Measurements from ENCODE around the gene ACSL1. TPM values are rescaled to one million over a fixed set of nuclear protein-coding genes. Genes with fewer than 3 reads are reported as not detected.
A peak's percentile ranks its signal among the peaks of the same experiment; 100 is the strongest.

The ACSL1 gene
- polyA plus RNA-seq, 1 donor (not counting 4 experiments of a cell fraction or from before 2014, with no cell fraction given) = 60.6 TPM

- H3K79me2 ChIP-seq (ENCODE audit: control insufficient read depth, insufficient read depth, low read length) = peaks cover 10% of the 10 kb centered on the region
- no peak overlapping the region for H3K4me2 ChIP-seq (ENCODE audit: control insufficient read depth, extremely low read depth, insufficient read depth, low read depth, low read length)
- no peaks in the 10 kb centered on the region for H3K36me3 ChIP-seq (ENCODE audit: control insufficient read depth in 2 of 2, extremely low read depth in 1 of 2, insufficient read depth in 2 of 2, low read length in 2 of 2)
- FAIRE-seq = no peak
- TF ChIP-seq EZH2 (IDR thresholded peaks at IDR 0.05; ENCODE audit: low read length) (no peak), CTCF (optimal IDR thresholded peaks at IDR 0.05 in 1 of 3, IDR thresholded peaks at IDR 0.05 in 1 of 3, conservative IDR thresholded peaks at IDR 0.05 in 1 of 3; ENCODE audit: extremely low read depth in 1 of 3, insufficient read depth in 2 of 3, low read length in 3 of 3) (no peak)
- H3K9me3 ChIP-seq (ENCODE audit: control insufficient read depth, low read depth, low read length) = no peaks in the 10 kb centered on the region
- H3K27me3 ChIP-seq (ENCODE audit: control insufficient read depth, extremely low read depth, insufficient read depth, low read length) = no peaks in the 10 kb centered on the region
- H3K9me1 ChIP-seq (ENCODE audit: control insufficient read depth, extremely low read depth, insufficient read depth, low read length) = no peaks in the 10 kb centered on the region
- no peaks in the 10 kb centered on the region for H4K20me1 ChIP-seq (ENCODE audit: control insufficient read depth, extremely low read depth, insufficient read depth, low read length)
- H3K9ac ChIP-seq (ENCODE audit: control insufficient read depth, extremely low read depth, insufficient read depth, low read length) = no peak overlapping the region
- H2AFZ ChIP-seq (ENCODE audit: control insufficient read depth, low read length) = no peak overlapping the region
- DNase-seq (ENCODE audit: low read depth, low spot score) = no peak
- H3K4me1 ChIP-seq (ENCODE audit: control insufficient read depth, extremely low read depth, insufficient read depth, low read length) = peaks cover 61% of the 10 kb centered on the region
- dilution Hi-C loops (cut with MboI; ENCODE audit: extremely low pct_ligation_motif_present, low sequenced_read_pairs) = no loop called here
- H3K27ac ChIP-seq (ENCODE audit: control insufficient read depth, insufficient read depth, low read length) = no peak overlapping the region
- H3K4me3 ChIP-seq (ENCODE audit: control insufficient read depth in 2 of 3, extremely low read depth in 1 of 3, insufficient read depth in 2 of 3, low read depth in 1 of 3, low read length in 3 of 3) = no peak overlapping the region
Measured at GRCh38 chr4:184810720-184811119, 15.0 kb downstream of the ACSL1 start.

- peaks cover 61% of the 10 kb centered on the region for H3K4me1 ChIP-seq (ENCODE audit: control insufficient read depth, extremely low read depth, insufficient read depth, low read length)
- no peak overlapping the region for H3K9ac ChIP-seq (ENCODE audit: control insufficient read depth, extremely low read depth, insufficient read depth, low read length)
- H4K20me1 ChIP-seq (ENCODE audit: control insufficient read depth, extremely low read depth, insufficient read depth, low read length) = no peaks in the 10 kb centered on the region
- H3K4me2 ChIP-seq (ENCODE audit: control insufficient read depth, extremely low read depth, insufficient read depth, low read depth, low read length) = peak overlapping the region; percentile 6
- TF ChIP-seq CTCF (optimal IDR thresholded peaks at IDR 0.05 in 1 of 3, IDR thresholded peaks at IDR 0.05 in 1 of 3, conservative IDR thresholded peaks at IDR 0.05 in 1 of 3; ENCODE audit: extremely low read depth in 1 of 3, insufficient read depth in 2 of 3, low read length in 3 of 3) (no peak), EZH2 (IDR thresholded peaks at IDR 0.05; ENCODE audit: low read length) (no peak)
- dilution Hi-C loops (cut with MboI; ENCODE audit: extremely low pct_ligation_motif_present, low sequenced_read_pairs) = no loop called here
- H3K36me3 ChIP-seq (ENCODE audit: control insufficient read depth in 2 of 2, extremely low read depth in 1 of 2, insufficient read depth in 2 of 2, low read length in 2 of 2) = no peaks in the 10 kb centered on the region
- no peaks in the 10 kb centered on the region for H3K9me1 ChIP-seq (ENCODE audit: control insufficient read depth, extremely low read depth, insufficient read depth, low read length)
- H3K9me3 ChIP-seq (ENCODE audit: control insufficient read depth, low read depth, low read length) = no peaks in the 10 kb centered on the region
- no peak overlapping the region for H3K4me3 ChIP-seq (ENCODE audit: control insufficient read depth in 2 of 3, extremely low read depth in 1 of 3, insufficient read depth in 2 of 3, low read depth in 1 of 3, low read length in 3 of 3)
- H3K79me2 ChIP-seq (ENCODE audit: control insufficient read depth, insufficient read depth, low read length) = peaks cover 19% of the 10 kb centered on the region
- no peak overlapping the region for H3K27ac ChIP-seq (ENCODE audit: control insufficient read depth, insufficient read depth, low read length)
- DNase-seq (ENCODE audit: low read depth, low spot score) = no peak
- no peak overlapping the region for H2AFZ ChIP-seq (ENCODE audit: control insufficient read depth, low read length)
- no peaks in the 10 kb centered on the region for H3K27me3 ChIP-seq (ENCODE audit: control insufficient read depth, extremely low read depth, insufficient read depth, low read length)
- FAIRE-seq = no peak
Measured at GRCh38 chr4:184808713-184809050, 17.1 kb downstream of the ACSL1 start.

Data from keratinocyte (primary cell).